CD4-positive, alpha-beta T cell treated with Interleukin-2 at 100 ng/mL for 4 hours (primary cell): ENCODE results near the gene CD74.
"Not testable (repeated sequence)": the region's sequence is repeated elsewhere in the genome, so short reads cannot be mapped to it uniquely, and the experiment has no call there.

Source experiments
- DNase-seq: peaks from one replicate; pipeline ENCODE4 v3.0.0-alpha.2; 2020; ENCODE audit warnings: low spot score

Gene CD74

GRCh38 chr5:150441813-150442698 is 29.3 kb upstream of the CD74 start:
- DNase-seq: no peak

GRCh38 chr5:150440948-150441812 is 28.5 kb upstream of the CD74 start:
- no peak for DNase-seq

- no peak for DNase-seq
Observed at GRCh38 chr5:150438873-150439546, 26.3 kb upstream of the CD74 start.

GRCh38 chr5:150436141-150436680 is 23.5 kb upstream of the CD74 start:
- peak; percentile 93 for DNase-seq

GRCh38 chr5:150434464-150434863 is 21.8 kb upstream of the CD74 start:
- DNase-seq: no peak

- no peak for DNase-seq
Observed at GRCh38 chr5:150431574-150431973, 18.9 kb upstream of the CD74 start.

- DNase-seq: no peak
Observed at GRCh38 chr5:150431048-150431447, 18.3 kb upstream of the CD74 start.

GRCh38 chr5:150429410-150429873 is 16.7 kb upstream of the CD74 start:
- no peak for DNase-seq

- no peak for DNase-seq
Observed at GRCh38 chr5:150428978-150429377, 16.3 kb upstream of the CD74 start.

GRCh38 chr5:150428106-150428876 is 15.6 kb upstream of the CD74 start:
- no peak for DNase-seq

GRCh38 chr5:150426165-150426564 is 13.5 kb upstream of the CD74 start:
- DNase-seq: not testable (repeated sequence)

- no peak for DNase-seq
Observed at GRCh38 chr5:150422758-150423157, 10.0 kb upstream of the CD74 start.

- DNase-seq: no peak
Observed at GRCh38 chr5:150422075-150422474, 9.4 kb upstream of the CD74 start.

GRCh38 chr5:150419630-150420270 is 7.0 kb upstream of the CD74 start:
- DNase-seq: no peak

GRCh38 chr5:150413902-150414790 is 1.4 kb upstream of the CD74 start:
- DNase-seq: not testable (repeated sequence)

GRCh38 chr5:150413176-150413901 is 629 bp upstream of the CD74 start:
- DNase-seq: no peak

GRCh38 chr5:150411245-150411979 is 1.3 kb downstream of the CD74 start:
- peak; percentile 69 for DNase-seq
